Memory B cell (primary cell): ENCODE results near the gene ZNF229.
"Not testable (repeated sequence)": the region's sequence is repeated elsewhere in the genome, so short reads cannot be mapped to it uniquely, and the experiment has no call there.

Experiments
- ATAC-seq: fragments of 150-1000 bp; cut with Tn5 transposase; 2 replicates; pipeline ENCODE4 v1.10.0; 2021; ENCODE audit warnings: low read depth, mild to moderate bottlenecking, moderate library complexity
- DNase-seq, 2 donors: peaks; one replicate each; pipeline ENCODE4 v3.0.0; 2022; ENCODE audit warnings: low spot score in 2 of 2
- H3K27ac Mint-ChIP-seq: one replicate; pipeline ENCODE4 v1.8.0; 2022; ENCODE audit warnings: mild to moderate bottlenecking, moderate library complexity, mixed read lengths
- H3K27me3 Mint-ChIP-seq: one replicate; pipeline ENCODE4 v1.8.0; 2022; ENCODE audit warnings: mixed read lengths
- H3K36me3 Mint-ChIP-seq: one replicate; pipeline ENCODE4 v1.8.0; 2022; ENCODE audit warnings: mild to moderate bottlenecking, mixed read lengths
- H3K4me1 Mint-ChIP-seq: one replicate; pipeline ENCODE4 v1.8.0; 2022; ENCODE audit warnings: mixed read lengths
- H3K4me3 Mint-ChIP-seq: one replicate; pipeline ENCODE4 v1.8.0; 2022; ENCODE audit warnings: mild to moderate bottlenecking, moderate library complexity, mixed read lengths
- H3K9me3 Mint-ChIP-seq: one replicate; pipeline ENCODE4 v1.8.0; 2022; ENCODE audit warnings: mixed read lengths

The ZNF229 gene

GRCh38 chr19:44447916-44448674 is at the start of gene ZNF229:
Gene ZNF229 (minus strand): TSS chr19:44448472. CDS start chr19:44442847, 5,625 bp downstream.
- Mint-ChIP-seq H3K27me3 (peaks cover 14% of the 10 kb centered on the region), H3K4me1 (peaks cover 3% of the 10 kb centered on the region), H3K9me3 (peaks cover 42% of the 10 kb centered on the region), H3K4me3 (peak within 1 kb of the TSS; percentile 93), H3K27ac (no peak within 1 kb of the TSS), H3K36me3 (peaks cover 45% of the 10 kb centered on the region)
- DNase-seq (peak; percentile 44), ATAC-seq (peak; percentile 99)

GRCh38 chr19:44496711-44497110 is 48.4 kb upstream of the ZNF229 start:
- Mint-ChIP-seq H3K36me3 (peaks cover 78% of the 10 kb centered on the region), H3K9me3 (peaks cover 40% of the 10 kb centered on the region), H3K4me3 (no peak overlapping the region), H3K4me1 (peaks cover 32% of the 10 kb centered on the region), H3K27ac (no peak overlapping the region), H3K27me3 (no peaks in the 10 kb centered on the region)
- ATAC-seq, result no peak
- no peak for DNase-seq

- H3K36me3 Mint-ChIP-seq, result peaks cover 64% of the 10 kb centered on the region
- no peaks in the 10 kb centered on the region for H3K4me1 Mint-ChIP-seq
- no peak overlapping the region for H3K4me3 Mint-ChIP-seq
- H3K27ac Mint-ChIP-seq, result peak overlapping the region; percentile 68
- H3K27me3 Mint-ChIP-seq, result no peaks in the 10 kb centered on the region
- H3K9me3 Mint-ChIP-seq, result peaks cover 23% of the 10 kb centered on the region
- ATAC-seq (no peak), DNase-seq (no peak)
These were observed 28.5 kb upstream of the ZNF229 start for GRCh38 chr19:44476559-44477408.

- peaks cover 25% of the 10 kb centered on the region for H3K36me3 Mint-ChIP-seq
These were observed 20.5 kb upstream of the ZNF229 start for GRCh38 chr19:44468730-44469129.

GRCh38 chr19:44462600-44463286 is 14.5 kb upstream of the ZNF229 start:
- not testable (repeated sequence) for H3K4me1 Mint-ChIP-seq, H3K36me3 Mint-ChIP-seq, H3K27ac Mint-ChIP-seq, H3K27me3 Mint-ChIP-seq, DNase-seq, ATAC-seq, H3K4me3 Mint-ChIP-seq
- H3K9me3 Mint-ChIP-seq, result peaks cover 25% of the 10 kb centered on the region

More at GRCh38 chr19:44468730-44469129, 20.5 kb upstream of the ZNF229 start:
- not testable (repeated sequence) for H3K4me1 Mint-ChIP-seq, DNase-seq, H3K27me3 Mint-ChIP-seq, H3K4me3 Mint-ChIP-seq, H3K27ac Mint-ChIP-seq, ATAC-seq
- H3K9me3 Mint-ChIP-seq, result peaks cover 38% of the 10 kb centered on the region

DNA sequence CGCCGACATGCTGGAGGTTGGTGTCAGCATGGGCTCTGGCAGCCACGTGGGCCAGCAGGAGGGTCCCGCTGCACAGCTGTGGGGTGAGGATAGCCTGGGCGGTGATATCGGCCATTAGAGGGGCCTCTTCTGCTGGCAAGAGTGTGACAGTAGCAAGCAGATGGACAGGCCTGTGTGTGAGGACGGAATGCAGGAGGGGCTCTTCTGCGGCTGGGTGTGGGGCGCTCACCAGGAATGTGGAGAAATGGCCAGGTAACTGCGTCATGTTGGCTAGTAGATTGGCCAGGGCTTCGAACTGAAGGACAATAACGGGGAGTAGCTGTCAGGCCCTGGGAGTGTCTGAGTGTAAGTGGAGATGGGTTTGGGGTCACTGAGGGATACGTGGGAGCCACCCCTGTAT is 7.7 kb upstream of the ZNF229 start:
- ATAC-seq, DNase-seq, H3K4me3 Mint-ChIP-seq, H3K4me1 Mint-ChIP-seq, H3K27ac Mint-ChIP-seq: not testable (repeated sequence)
- Mint-ChIP-seq H3K27me3 (peaks cover 17% of the 10 kb centered on the region), H3K36me3 (peaks cover 23% of the 10 kb centered on the region), H3K9me3 (peaks cover 30% of the 10 kb centered on the region)

DNA sequence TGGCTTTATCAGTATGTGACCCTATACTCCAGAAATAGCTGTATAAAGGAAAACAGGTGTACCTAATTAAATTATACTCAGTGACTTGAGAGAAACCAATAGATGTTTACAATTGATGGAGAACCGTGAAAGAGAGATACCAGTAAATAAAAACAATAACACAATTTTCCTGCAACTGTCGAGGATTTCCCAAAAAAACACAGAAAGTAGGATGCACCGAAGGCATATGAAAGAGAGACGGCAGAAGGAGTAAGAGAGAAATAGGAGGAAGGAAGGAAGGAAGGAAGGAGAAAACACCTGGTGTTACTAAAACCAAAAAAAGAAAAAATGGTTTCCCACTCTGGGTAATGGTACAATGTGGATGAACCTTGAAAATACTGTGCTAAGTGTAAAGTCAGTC is 6.8 kb upstream of the ZNF229 start:
- Mint-ChIP-seq H3K4me3 (no peak overlapping the region), H3K4me1 (no peaks in the 10 kb centered on the region), H3K27ac (no peak overlapping the region), H3K9me3 (peaks cover 32% of the 10 kb centered on the region), H3K36me3 (peaks cover 25% of the 10 kb centered on the region), H3K27me3 (peaks cover 17% of the 10 kb centered on the region)
- DNase-seq, result no peak
- no peak for ATAC-seq

DNA sequence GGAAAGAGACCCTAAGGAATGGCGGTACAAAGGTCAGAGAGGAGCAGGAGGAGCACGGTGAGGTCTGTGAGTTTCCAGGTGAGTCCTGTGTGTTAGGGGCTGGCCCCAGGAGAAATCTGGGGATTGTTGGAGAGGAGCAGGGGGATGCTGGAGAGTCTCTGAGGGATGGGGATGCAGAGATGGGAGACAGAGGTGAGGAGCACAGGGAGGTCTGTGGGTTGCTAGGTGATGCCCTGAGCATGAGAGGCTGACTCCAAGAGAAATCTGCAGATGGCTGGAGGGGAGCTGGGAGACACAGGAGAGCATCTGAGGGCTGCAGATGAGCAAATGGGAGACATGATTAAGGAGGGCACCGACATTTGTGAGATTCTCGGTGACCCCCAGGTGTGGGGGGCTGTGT is 4.1 kb upstream of the ZNF229 start:
- Mint-ChIP-seq H3K4me1 (peaks cover 3% of the 10 kb centered on the region), H3K27ac (no peak overlapping the region), H3K9me3 (peaks cover 33% of the 10 kb centered on the region), H3K4me3 (no peak overlapping the region), H3K36me3 (peaks cover 30% of the 10 kb centered on the region), H3K27me3 (peaks cover 17% of the 10 kb centered on the region)
- ATAC-seq, result no peak
- DNase-seq, result no peak

DNA sequence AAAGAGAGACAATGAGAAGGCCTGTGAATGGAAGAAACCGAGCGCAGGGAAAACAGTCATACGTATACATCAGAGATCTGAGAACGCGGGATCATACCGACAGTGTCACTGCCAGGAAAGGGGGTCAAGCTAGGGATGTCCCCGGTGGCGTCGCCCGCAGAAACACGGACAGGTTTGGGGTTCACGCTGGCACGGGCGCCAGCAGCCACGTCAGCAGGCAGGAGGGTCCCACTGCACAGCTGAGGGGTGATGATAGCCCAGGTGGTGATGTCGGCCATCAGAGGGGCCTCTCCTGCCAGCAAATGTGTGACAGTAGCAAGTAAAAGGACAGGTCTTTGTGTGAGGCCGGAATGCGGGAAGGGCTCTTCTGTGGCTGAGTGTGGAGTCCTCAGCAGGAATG is 3.4 kb upstream of the ZNF229 start:
- H3K27me3 Mint-ChIP-seq, result peaks cover 17% of the 10 kb centered on the region
- H3K36me3 Mint-ChIP-seq, result peaks cover 30% of the 10 kb centered on the region
- ATAC-seq (no peak), DNase-seq (no peak)
- no peak overlapping the region for H3K27ac Mint-ChIP-seq
- H3K9me3 Mint-ChIP-seq, result peaks cover 34% of the 10 kb centered on the region
- H3K4me1 Mint-ChIP-seq, result peaks cover 3% of the 10 kb centered on the region
- no peak overlapping the region for H3K4me3 Mint-ChIP-seq

- Mint-ChIP-seq H3K4me1 (no peaks in the 10 kb centered on the region), H3K4me3 (no peak overlapping the region), H3K36me3 (peaks cover 43% of the 10 kb centered on the region), H3K9me3 (peaks cover 20% of the 10 kb centered on the region), H3K27ac (no peak overlapping the region), H3K27me3 (no peaks in the 10 kb centered on the region)
- DNase-seq, result no peak
- no peak for ATAC-seq
These were observed 9.8 kb downstream of the ZNF229 start for GRCh38 chr19:44438441-44438840.

- H3K27me3 Mint-ChIP-seq, result no peaks in the 10 kb centered on the region
- H3K36me3 Mint-ChIP-seq, result peaks cover 48% of the 10 kb centered on the region
- ATAC-seq (no peak), DNase-seq (no peak)
- no peaks in the 10 kb centered on the region for H3K4me1 Mint-ChIP-seq
- H3K4me3 Mint-ChIP-seq, result no peak overlapping the region
- peaks cover 22% of the 10 kb centered on the region for H3K9me3 Mint-ChIP-seq
- no peak overlapping the region for H3K27ac Mint-ChIP-seq
These were observed 12.8 kb downstream of the ZNF229 start for GRCh38 chr19:44435441-44435840.

- DNase-seq (no peak), ATAC-seq (no peak)
- Mint-ChIP-seq H3K9me3 (peaks cover 29% of the 10 kb centered on the region), H3K27ac (no peak overlapping the region), H3K4me1 (no peaks in the 10 kb centered on the region), H3K27me3 (no peaks in the 10 kb centered on the region), H3K36me3 (peaks cover 47% of the 10 kb centered on the region), H3K4me3 (no peak overlapping the region)
These were observed 17.3 kb downstream of the ZNF229 start for GRCh38 chr19:44430956-44431355.

DNA sequence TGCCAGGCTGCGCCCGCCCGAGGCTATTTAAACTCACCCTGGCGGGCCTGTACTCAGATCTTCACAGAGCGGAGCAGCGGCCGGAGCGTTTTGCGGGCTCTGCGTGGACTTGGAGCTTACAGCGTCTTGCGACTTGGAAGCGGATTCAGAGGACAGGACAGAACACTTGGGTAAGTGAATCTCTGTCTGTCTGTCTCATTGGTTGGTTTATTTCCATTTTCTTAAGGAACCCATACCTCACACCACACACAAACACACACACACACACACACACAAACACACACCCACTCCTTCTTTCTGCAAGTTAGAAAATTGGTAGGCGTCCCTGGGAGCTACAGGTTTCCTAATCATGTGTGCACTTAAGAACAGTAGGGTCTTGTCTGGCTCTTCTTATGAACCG is 32.7 kb downstream of the ZNF229 start:
- Mint-ChIP-seq H3K27me3 (peaks cover 11% of the 10 kb centered on the region), H3K9me3 (peaks cover 19% of the 10 kb centered on the region)
- not testable (repeated sequence) for H3K27ac Mint-ChIP-seq, H3K36me3 Mint-ChIP-seq, H3K4me3 Mint-ChIP-seq, DNase-seq, ATAC-seq, H3K4me1 Mint-ChIP-seq
